ENCODE measurements around the gene CCT5.
"Not testable (repeated sequence)": the region's sequence is repeated elsewhere in the genome, so short reads cannot be mapped to it uniquely, and the experiment has no call there.

The CCT5 gene

DNA sequence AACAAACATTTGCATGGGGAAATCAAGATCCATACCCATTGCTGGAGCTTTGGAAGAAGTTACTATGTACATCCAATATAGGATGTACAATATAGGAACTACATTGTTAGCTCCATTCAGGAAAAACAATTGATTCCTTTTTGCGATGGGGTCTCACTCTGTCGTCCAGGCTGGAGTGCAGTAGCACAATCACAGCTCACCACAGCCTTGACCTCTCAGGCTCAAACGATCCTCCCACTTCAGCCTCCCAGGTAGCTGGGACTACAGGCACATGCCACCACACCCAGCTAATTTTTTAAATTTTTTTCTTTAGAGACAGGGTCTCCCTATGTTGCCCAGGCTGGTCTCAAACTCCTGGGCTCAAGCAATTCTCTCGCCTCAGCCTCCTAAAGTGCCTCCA, 2.9 kb upstream of the CCT5 start:
- not testable (repeated sequence) for DNase-seq

DNA sequence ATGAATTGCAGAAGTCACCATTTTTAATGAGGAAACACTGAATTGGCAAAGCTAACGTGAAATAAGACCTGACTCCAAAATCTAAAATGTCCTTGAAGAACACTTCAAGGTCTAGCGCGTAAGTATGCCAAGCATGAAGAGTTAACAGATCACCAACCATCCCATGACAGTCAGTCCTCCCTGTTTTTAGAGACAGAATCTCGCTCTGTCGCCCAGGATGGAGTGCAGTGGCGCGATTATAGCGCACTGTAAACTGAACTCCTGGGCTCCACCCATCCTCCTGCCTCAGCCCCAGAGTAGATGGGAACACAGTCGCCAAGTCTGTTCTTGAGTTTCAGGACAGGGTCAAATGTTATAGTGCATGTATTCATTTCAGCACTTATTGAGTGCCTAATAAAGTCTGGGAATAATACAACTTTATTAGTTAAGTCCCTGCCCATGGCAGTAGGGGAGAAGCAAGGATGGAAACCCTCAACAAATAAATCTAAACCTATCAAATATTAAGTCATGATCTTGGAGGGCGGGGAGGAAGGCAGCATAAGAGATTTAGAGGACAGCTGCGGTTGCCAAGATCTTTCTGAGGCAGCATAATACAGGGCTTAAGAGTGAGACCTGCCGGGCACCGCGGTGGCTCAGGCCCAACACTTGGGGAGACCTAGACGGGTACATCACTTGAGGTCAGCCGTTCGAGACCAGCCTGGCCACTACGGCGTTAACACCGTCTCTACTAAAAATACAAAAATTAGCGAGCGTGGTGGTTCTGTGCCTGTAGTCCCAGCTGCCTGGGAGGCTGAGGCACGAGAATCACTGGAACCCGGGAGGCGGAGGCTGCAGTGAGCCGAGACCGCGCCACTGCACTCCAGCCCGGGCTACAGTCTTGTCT, 1.5 kb upstream of the CCT5 start:
- DNase-seq = no peak

DNA sequence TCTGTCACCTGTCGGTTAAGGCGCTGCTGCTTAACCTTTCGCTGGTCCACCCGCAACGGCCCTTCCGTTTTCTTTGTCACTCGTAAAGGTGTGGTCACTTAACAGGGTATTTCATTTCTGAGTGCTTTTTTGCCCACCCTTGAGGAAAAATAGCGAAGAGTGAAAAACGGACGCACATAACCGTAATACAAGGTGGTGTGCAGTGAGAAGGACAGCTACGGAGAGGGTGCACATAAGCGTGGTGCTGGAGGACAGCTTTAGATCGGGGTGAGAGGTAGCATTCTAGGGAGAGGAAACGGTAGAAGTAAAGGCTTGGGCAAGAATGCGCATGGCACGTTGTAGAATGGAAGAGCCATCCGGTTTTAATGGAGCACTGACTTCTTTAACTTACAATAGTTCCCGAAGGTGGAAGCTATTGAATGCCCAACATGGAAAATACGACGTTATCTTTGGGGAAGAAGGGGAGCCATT, 761 bp downstream of the CCT5 start:
- DNase-seq = no peak

DNA sequence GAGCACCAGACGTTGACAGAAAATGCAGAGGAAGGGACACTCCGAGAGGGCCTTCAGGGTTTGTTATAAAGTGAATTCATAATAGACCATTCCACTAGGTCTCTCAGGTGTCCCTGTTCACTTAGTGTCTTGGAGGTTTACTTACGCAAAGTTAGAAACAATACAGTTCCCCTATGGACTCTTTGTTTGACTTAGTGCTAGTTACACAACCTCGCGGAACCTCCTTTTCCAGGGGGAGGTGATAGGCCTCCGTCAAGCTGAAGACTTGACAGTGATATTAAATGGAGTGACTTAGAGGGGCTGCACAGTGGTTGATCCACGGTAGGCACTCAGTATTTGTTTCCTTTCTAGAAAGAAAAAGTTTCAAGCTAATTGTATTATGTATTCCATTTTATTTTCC, 1.3 kb downstream of the CCT5 start:
- DNase-seq = no peak

DNA sequence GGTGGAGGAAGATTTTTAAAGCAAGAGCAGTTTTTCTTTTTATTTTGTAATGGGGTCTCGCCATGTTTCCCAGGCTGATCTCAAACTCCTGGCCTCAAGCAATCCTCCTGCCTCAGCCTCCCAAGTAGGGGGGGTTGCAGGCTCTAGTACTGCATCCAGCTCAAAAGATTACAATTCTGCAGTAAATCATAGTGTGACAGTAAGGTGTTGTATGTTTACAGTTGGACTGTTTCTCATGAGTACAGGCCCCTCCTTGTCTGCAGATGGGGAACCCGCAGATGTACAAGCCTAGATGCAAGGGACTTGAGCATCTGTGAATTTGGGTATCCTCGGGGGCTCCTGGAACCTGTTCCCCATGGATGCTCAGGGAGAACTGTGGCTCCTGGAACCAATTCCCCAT, 3.3 kb downstream of the CCT5 start:
- DNase-seq = no peak

DNA sequence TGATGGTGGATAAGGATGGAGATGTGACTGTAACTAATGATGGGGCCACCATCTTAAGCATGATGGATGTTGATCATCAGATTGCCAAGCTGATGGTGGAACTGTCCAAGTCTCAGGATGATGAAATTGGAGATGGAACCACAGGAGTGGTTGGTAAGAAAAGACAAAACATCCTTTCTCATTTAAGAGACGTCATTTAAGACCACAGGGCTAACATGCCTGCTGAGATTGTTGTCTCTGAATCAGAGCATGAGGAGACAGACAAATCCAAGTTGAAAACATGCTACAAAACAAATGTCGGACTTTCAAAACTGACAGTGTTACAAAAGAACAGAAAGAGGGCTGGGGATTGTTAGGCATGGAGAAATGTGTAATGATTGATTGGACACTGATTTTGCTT, 4.6 kb downstream of the CCT5 start:
- no peak for DNase-seq

DNA sequence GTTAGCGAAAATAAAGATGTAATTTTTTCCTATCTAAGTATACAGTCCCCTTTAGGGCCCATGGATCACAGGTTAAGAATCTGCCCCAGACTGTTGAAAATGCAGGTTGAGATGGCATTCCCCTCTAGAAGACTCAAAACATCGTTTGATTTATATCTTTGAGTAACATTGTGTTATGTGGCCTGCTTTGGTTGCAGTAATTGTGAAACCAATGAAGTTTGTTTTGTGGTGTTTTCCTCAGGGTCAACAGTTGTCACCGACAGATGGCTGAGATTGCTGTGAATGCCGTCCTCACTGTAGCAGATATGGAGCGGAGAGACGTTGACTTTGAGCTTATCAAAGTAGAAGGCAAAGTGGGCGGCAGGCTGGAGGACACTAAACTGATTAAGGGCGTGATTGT, 7.8 kb downstream of the CCT5 start:
- DNase-seq = no peak

DNA sequence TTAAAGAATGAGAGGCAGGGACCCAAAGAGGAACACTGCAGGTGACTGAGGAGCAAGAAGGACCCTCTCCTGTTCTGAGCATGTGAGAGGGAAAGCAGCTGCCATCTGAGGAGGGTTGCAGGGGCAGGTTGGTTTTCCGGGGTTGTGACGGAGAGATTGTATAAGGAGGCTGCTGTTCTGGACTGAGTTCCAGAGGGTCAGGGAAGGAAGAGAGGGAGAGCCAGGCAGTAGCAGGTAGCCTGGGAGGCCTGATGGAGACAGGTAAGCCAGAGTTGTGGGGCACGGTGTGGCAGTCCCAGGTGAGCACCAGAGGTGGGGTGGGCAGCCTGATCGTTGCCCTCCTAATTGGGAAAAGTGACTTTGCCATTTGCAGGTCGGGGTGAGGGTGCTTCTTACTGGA, 9.8 kb downstream of the CCT5 start:
- no peak for DNase-seq

DNA sequence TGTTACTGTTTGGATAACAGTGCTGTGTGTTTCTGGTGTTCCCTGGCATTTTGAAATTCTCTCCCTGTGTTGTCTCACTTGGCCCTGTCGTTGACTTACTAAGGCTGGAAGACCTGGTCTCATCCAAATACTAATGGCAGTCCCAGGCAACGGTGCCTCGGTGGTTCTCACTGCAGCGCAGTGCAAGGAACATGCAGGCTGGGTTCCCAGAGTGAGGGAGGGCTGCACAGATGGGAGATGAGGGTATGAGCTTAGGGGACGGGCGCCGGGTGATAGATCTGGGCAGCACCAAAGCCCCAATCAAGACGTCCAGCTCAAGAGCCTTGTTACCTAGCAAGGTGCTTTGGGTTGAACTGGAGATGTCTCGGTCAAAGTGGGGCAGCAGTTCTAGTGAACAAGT, 11.0 kb downstream of the CCT5 start:
- DNase-seq = no peak

DNA sequence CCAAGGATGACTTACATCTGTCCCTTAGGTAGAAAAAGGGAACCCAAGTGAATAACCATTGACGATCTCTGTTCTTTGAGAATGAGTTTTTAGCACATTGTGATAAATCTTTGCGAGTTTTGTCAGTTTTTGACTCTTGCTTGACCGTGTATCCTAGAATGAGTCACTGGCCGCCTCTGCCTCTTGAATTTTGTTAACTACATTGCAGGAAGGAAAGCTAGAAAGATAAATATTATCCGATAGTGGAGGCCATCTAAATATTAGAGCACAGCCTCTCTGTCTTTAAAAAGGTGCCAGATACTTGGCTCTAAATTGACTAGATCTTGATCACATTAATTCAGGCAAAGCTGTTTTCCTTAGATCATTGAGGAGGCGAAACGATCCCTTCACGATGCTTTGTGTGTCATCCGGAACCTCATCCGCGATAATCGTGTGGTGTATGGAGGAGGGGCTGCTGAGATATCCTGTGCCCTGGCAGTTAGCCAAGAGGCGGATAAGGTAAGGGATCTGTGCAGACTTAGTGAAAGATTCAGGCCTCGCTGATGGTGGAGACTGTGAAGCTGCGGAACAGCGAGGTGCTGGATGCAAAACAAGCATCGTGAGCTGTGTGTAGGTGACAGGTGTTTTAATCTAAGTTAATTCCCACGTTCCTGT, 12.2 kb downstream of the CCT5 start:
- DNase-seq = no peak

DNA sequence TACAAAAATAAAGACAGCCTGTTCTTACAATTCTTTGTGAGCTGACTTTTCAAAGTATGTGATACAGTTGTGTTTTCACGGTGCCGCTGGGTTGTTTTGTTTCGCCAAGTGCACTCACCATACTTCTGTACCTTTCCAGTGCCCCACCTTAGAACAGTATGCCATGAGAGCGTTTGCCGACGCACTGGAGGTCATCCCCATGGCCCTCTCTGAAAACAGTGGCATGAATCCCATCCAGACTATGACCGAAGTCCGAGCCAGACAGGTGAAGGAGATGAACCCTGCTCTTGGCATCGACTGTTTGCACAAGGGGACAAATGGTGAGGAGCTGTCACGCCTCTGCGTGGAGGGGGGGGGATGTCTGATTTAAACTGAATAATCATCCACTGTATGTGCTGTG, 12.9 kb downstream of the CCT5 start:
- no peak for DNase-seq

DNA sequence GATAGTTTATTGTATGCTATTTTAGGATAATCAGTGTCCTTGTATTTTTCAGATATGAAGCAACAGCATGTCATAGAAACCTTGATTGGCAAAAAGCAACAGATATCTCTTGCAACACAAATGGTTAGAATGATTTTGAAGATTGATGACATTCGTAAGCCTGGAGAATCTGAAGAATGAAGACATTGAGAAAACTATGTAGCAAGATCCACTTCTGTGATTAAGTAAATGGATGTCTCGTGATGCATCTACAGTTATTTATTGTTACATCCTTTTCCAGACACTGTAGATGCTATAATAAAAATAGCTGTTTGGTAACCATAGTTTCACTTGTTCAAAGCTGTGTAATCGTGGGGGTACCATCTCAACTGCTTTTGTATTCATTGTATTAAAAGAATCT, 14.5 kb downstream of the CCT5 start:
- no peak for DNase-seq

DNA sequence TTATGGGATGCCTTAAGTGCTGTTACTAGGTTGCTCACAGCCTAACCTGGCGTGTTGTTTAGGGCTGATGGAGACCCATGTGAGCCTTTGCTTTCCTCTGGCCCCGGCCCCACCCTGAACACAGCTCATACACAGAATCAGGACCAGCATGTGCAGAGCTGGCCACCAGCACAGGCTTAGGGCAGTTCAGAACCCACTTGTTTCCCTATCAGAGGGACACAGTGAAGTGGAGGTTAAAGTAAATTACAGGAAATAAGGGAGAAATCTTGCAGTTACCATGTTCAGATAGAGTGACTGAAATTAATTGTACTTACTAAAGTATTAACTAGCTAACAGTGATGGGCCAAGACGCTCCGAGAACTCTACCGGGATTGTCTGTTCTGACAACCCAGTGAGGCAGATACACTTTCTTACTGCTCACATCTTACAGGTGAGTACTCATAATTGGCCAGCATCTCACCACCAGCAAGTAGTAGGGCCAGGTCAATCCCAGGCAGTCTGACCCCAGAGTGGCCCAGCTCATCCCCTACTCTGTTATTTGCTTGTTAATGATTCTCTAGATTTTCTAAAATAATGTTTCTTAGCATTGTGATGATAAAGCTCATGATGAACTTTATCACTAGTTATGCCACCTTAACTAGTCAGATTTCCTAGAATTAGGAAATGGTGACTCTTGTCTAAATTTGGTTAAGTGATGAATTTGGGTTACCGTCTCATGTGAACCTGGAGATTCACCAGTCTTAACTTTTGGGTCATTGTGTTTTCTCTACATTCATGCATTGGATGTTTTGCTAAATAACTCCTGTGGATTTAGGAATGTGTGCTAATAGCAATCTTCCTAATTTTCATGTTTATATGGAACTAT, 15.4 kb downstream of the CCT5 start:
- no peak for DNase-seq

DNA sequence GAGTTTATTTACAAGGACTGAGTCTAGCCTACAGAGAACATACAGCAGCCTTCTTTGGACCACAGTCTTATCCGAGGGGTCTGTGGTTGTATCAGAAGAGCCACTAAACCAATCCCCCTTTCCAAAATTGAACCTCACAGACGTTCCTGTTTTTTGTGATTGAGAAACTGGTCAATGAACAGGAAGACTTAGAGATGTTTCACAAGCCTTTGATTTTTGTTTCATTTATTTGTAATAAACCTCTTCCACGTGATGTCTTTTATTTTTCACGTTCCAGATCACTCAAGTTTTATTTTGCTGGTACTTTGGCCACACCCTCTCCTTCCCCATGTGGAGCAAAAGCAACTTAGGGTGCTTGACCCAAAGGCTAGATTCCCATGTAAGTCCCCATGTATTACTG, 16.1 kb downstream of the CCT5 start:
- DNase-seq = no peak

DNA sequence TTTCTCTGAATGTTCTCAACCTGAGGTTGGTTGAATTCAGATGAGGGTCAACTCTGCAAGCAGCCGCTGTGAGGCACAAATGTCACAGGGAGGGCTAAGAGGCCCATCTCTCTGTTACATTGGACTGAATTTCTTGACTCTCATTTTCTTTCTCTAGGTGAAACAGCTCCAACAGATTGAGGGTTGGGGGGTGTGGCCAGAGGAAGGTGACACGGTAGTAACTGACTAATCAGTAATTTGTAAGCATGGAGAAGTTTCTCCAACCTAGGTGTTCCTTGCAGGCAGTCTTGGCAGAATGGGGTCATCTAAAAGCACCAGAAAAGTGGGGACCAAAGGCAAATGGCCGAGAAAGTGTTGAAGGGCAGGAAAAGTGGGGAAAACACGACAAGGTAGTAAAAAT, 16.8 kb downstream of the CCT5 start:
- no peak for DNase-seq

DNA sequence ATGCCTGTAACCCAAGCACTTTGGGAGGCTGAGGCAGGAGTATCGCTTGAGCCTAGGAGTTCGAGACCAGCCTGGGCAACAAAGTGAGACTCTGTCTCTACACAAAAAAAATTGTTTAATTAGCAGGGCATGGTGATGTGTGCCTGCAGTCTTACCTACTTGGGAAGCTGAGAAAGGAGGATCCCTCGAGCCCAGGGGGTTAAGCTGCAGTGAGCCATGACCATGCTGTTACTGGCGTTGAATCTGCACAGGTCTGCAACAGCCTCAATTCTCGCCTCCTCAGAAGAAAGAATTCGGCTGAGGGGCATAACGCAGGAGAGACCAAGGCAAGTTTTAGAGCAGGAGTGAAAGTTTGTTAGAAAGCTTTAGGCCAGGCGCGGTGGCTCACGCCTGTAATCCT, 18.0 kb downstream of the CCT5 start:
- no peak for DNase-seq

DNA sequence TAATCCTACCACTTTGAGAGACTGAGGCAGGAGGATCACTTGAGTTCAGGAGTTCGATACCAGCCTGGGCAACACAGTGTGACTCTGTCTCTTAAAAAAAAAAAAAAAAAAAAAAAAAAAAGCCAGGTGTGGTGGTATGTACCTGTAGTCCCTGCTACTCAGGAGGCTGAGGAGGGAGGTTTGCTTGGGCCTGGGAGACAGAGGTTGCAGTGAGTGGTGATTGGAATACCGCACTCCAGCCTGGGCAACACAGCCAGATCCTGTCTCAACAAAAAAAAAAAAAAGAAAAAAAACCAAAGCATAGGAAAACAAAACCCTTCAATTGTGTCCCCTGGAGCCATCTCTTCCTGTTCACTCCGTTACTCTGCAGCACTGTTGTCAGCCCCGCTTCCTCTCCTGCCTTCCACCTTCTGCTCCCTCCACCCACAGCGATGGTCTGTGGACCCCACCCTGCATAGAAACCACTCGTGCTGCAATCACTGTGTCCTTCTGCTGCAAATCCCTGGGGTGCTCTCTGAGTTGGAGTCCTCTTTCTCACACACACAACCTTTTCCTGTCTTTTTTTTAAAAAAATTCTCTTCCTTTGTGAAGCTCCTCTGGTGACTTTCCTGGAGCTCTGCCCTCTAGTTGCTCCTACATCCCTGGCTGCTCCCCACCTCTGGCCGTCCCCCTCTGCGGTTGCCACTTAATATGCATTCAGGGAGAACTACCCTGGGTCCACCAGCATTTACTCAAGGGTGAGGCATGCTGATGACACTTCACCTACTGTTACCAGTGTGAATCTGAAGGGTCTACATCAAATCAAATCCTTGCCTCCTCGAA, 22.2 kb downstream of the CCT5 start:
- DNase-seq = no peak

DNA sequence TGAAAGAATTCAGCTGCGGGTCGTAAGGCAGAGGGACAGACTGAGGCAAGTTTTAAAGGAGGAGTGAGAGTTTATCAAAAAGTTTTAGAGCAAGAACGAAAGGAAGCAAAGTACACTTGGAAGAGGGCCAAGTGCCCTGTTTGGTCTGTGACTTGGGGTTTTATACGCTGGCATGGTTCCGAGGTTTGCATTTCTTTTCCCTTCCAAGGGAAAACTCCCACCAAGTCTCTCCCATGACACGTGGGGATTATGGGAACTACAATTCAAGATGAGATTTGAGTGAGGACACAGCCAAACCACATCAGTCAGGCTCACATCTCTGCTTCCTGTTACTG, 22.8 kb downstream of the CCT5 start:
- DNase-seq = not testable (repeated sequence)

DNA sequence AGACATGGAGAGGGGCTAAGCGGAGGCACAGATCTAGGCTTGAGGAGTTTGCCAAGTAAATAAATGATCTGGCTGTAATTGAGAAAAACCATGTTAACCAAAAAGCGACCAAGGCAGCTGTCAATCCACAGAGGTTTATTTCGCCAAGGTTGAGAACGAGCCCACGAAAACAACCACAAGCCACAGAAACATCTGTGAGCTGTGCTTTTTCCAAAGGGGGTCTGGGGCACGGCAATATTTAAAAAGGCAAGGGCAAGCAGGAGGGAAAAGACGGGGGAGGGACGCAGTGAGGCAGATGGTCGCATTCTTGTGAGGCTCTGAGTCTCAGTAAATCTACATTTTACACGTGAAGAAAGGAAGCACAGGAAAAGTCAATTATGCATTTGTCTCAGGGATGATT, 25.4 kb downstream of the CCT5 start:
- DNase-seq = no peak

DNA sequence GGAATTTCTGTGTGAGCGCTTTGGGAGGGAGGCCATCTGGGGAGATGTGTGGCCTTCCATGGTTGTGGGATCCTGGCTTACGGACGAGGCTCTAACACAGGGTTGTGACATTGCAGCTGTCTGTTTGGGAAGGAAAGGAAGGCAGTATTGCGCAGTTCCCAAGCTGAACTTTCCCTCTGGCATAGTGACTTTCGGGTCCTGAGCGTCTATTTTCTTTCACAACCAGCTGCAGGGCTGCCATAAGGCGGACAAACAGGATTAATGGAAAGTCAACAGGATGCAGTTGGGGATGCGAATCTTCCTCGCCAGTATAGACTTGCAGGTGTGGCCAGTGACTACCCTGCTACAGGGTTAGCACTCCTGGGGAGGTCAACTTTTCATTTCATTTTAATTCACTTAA, 25.9 kb downstream of the CCT5 start:
- DNase-seq = no peak

DNA sequence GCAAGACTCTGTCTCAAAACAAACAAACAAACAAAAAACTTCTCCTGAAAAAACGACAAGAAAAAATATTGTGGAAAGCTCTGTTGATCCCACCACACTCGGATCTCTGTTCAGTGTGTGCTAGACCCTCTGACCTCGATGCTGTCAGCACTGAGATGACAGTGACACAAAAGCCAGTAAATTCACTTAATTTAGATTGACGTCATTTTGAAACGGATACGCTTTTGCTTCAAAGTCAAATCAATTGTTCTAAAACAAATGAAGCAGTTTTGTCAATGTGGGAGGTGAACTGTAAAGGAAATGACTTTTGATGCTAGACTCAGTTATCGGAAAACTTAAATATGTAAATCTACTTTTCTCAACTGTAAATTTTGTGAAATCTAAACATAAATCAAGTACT, 26.6 kb downstream of the CCT5 start:
- DNase-seq = no peak

DNA sequence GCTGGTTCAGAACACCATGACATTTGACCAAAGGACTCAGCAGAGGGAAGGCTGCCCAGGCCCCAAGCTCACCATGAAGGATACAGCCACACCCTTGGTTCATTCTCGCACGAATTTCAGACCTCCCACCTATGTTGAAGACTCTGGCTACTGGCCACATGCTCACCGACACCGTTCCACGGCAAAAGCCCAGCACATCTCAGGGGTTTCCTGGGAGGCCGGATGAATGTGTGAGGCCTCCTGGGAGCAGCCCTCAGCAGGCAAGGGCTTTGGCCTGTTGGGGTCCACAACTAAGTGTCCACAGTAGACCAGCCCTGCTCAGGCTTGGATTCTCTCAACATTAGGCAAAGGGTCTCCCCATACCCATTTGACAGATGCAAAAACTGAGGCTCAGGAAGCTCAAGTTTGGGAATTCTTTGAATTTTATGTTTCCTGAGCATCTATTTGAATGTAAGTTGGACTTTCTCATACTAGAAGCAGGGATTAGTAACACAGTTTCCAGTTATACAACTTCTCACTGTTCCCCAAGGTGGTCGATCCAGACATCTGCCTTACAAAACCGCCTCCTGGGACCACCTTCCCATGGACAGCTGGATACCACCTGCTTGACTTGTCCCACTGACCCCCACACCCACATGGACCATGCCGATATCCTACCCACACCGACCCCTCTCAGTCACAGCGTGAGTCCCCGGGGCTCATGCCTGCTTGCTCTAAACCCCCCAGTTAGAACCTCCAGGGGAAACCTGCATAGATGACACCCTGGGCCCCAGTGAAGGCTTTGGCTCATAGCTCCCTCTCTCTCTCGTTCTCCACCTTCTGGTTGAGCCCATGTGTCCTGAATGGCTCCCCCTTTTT, 27.9 kb downstream of the CCT5 start:
- no peak for DNase-seq

All from NCI-H226 (cell line).